ENCODE results near the gene ZFP92.

Gene ZFP92

GRCh38 chrX:153379971-153380581 lies 31.2 kb upstream of the ZFP92 start:
- no peaks in the 10 kb centered on the region for H3K79me2 ChIP-seq (ENCODE audit: insufficient read depth, low read length)
- H3K4me2 ChIP-seq (ENCODE audit: insufficient read depth, low read length) = no peak overlapping the region
- H3K36me3 ChIP-seq (ENCODE audit: insufficient read depth, low read length) = no peaks in the 10 kb centered on the region
- H4K20me1 ChIP-seq (ENCODE audit: insufficient read depth, low read length) = no peaks in the 10 kb centered on the region
- H3K4me3 ChIP-seq (ENCODE audit: low read depth in 1 of 2, low read length in 2 of 2) = no peak overlapping the region
- no peak overlapping the region for H3K9ac ChIP-seq (ENCODE audit: low read depth, low read length)
- no peak overlapping the region for H3K27ac ChIP-seq (ENCODE audit: low read length)
- DNase-seq (no peak), ATAC-seq (ENCODE audit: insufficient read depth, low read depth) (no peak)
- no peaks in the 10 kb centered on the region for H3K9me3 ChIP-seq (ENCODE audit: insufficient read depth, low read length, severe bottlenecking)
- no peaks in the 10 kb centered on the region for H3K27me3 ChIP-seq (ENCODE audit: insufficient read depth, low read length, poor library complexity)
- H3K4me1 ChIP-seq (ENCODE audit: insufficient read depth, low read length) = no peaks in the 10 kb centered on the region
- H2AFZ ChIP-seq (ENCODE audit: low read depth, low read length) = no peak overlapping the region
- TF ChIP-seq EZH2 (IDR thresholded peaks at IDR 0.05; ENCODE audit: borderline replicate concordance, low read depth, low read length, severe bottlenecking) = no peak
- TF ChIP-seq CTCF (IDR thresholded peaks at IDR 0.05; ENCODE audit: borderline replicate concordance, extremely low read depth, low read length, poor library complexity, severe bottlenecking) = no peak

- H3K27ac ChIP-seq (ENCODE audit: low read length) = no peak overlapping the region
- no peaks in the 10 kb centered on the region for H4K20me1 ChIP-seq (ENCODE audit: insufficient read depth, low read length)
- no peaks in the 10 kb centered on the region for H3K79me2 ChIP-seq (ENCODE audit: insufficient read depth, low read length)
- no peaks in the 10 kb centered on the region for H3K36me3 ChIP-seq (ENCODE audit: insufficient read depth, low read length)
- ATAC-seq (ENCODE audit: insufficient read depth, low read depth) (no peak), DNase-seq (no peak)
- H3K9me3 ChIP-seq (ENCODE audit: insufficient read depth, low read length, severe bottlenecking) = no peaks in the 10 kb centered on the region
- no peak overlapping the region for H2AFZ ChIP-seq (ENCODE audit: low read depth, low read length)
- no peaks in the 10 kb centered on the region for H3K4me1 ChIP-seq (ENCODE audit: insufficient read depth, low read length)
- no peaks in the 10 kb centered on the region for H3K27me3 ChIP-seq (ENCODE audit: insufficient read depth, low read length, poor library complexity)
- no peak overlapping the region for H3K9ac ChIP-seq (ENCODE audit: low read depth, low read length)
- no peak for TF ChIP-seq EZH2 (IDR thresholded peaks at IDR 0.05; ENCODE audit: borderline replicate concordance, low read depth, low read length, severe bottlenecking)
- TF ChIP-seq CTCF (IDR thresholded peaks at IDR 0.05; ENCODE audit: borderline replicate concordance, extremely low read depth, low read length, poor library complexity, severe bottlenecking) = no peak
- H3K4me3 ChIP-seq (ENCODE audit: low read depth in 1 of 2, low read length in 2 of 2) = no peak overlapping the region
- no peak overlapping the region for H3K4me2 ChIP-seq (ENCODE audit: insufficient read depth, low read length)
These were observed 30.6 kb upstream of the ZFP92 start for GRCh38 chrX:153380691-153381090.

- no peak overlapping the region for H3K4me3 ChIP-seq (ENCODE audit: low read depth in 1 of 2, low read length in 2 of 2)
- no peaks in the 10 kb centered on the region for H3K27me3 ChIP-seq (ENCODE audit: insufficient read depth, low read length, poor library complexity)
- H3K4me2 ChIP-seq (ENCODE audit: insufficient read depth, low read length) = no peak overlapping the region
- H3K27ac ChIP-seq (ENCODE audit: low read length) = no peak overlapping the region
- no peak overlapping the region for H2AFZ ChIP-seq (ENCODE audit: low read depth, low read length)
- H3K79me2 ChIP-seq (ENCODE audit: insufficient read depth, low read length) = no peaks in the 10 kb centered on the region
- TF ChIP-seq EZH2 (IDR thresholded peaks at IDR 0.05; ENCODE audit: borderline replicate concordance, low read depth, low read length, severe bottlenecking) (no peak), CTCF (IDR thresholded peaks at IDR 0.05; ENCODE audit: borderline replicate concordance, extremely low read depth, low read length, poor library complexity, severe bottlenecking) (peak; percentile 48)
- DNase-seq (peak; percentile 64), ATAC-seq (ENCODE audit: insufficient read depth, low read depth) (peak; percentile 87)
- H3K4me1 ChIP-seq (ENCODE audit: insufficient read depth, low read length) = no peaks in the 10 kb centered on the region
- no peaks in the 10 kb centered on the region for H3K36me3 ChIP-seq (ENCODE audit: insufficient read depth, low read length)
- no peaks in the 10 kb centered on the region for H3K9me3 ChIP-seq (ENCODE audit: insufficient read depth, low read length, severe bottlenecking)
- no peaks in the 10 kb centered on the region for H4K20me1 ChIP-seq (ENCODE audit: insufficient read depth, low read length)
- H3K9ac ChIP-seq (ENCODE audit: low read depth, low read length) = no peak overlapping the region
These were observed 29.4 kb upstream of the ZFP92 start for GRCh38 chrX:153381684-153382532.
